Liver (tissue), 3 donors: ENCODE measurements around the gene PCGF6.

Source experiments
- EGR1 ChIP-seq, 2 donors: IDR thresholded peaks; 2 replicates each; pipeline ENCODE4 v1.6.1; 2016 to 2018; ENCODE audit warnings: antibody characterized with exemption in 2 of 2, low read depth in 2 of 2
- YY1 ChIP-seq: IDR thresholded peaks from 2 replicates; pipeline ENCODE4 v1.6.1; 2016; ENCODE audit warnings: antibody characterized with exemption, mild to moderate bottlenecking
- TF ChIP-seq, protein P1 (sequence below): fragments of 150-350 bp; IDR thresholded peaks from 2 replicates; pipeline ENCODE4 v1.5.1; 2017; ENCODE audit warnings: improper control_type of control experiment, low read depth, low read length; ENCODE audit not compliant: missing input control
- donor health status: healthy.
- donor health status: healthy.

DNA sequence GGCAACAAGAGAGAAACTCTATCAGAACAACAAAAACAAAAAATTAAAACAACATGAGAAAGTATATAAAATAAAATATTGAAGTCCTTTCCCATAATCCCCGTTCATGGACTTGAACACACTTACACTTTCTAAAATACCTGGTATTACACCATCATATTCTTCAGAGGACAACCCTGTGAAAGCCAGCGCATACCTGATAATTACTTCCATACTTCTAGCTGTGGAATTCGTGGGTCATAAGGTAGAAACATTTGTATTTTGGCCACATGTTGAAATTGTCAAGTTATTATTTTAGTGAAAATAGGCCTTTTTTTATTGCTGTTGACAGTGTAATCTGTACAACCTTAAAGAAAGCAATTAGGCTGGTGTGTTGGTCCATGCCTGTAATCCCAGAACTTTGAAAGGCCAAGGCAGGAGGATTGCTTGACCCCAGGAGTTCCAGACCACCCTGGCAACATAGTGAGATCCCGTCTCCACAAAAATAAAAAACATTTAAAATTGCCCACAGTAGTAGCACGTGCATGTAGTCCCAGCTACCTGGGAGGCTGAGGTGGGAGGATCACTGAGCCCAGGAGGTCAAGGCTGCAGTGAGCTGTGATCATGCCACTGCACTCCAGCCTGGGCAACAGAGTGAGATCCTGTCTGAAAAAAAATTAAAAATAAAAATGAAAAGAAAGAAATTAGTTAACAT lies 5.1 kb upstream of the PCGF6 start:
- TF ChIP-seq, protein P1, sequence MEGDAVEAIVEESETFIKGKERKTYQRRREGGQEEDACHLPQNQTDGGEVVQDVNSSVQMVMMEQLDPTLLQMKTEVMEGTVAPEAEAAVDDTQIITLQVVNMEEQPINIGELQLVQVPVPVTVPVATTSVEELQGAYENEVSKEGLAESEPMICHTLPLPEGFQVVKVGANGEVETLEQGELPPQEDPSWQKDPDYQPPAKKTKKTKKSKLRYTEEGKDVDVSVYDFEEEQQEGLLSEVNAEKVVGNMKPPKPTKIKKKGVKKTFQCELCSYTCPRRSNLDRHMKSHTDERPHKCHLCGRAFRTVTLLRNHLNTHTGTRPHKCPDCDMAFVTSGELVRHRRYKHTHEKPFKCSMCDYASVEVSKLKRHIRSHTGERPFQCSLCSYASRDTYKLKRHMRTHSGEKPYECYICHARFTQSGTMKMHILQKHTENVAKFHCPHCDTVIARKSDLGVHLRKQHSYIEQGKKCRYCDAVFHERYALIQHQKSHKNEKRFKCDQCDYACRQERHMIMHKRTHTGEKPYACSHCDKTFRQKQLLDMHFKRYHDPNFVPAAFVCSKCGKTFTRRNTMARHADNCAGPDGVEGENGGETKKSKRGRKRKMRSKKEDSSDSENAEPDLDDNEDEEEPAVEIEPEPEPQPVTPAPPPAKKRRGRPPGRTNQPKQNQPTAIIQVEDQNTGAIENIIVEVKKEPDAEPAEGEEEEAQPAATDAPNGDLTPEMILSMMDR = no peak
- no peak for TF ChIP-seq EGR1 (IDR thresholded peaks at IDR 0.05; ENCODE audit: low read depth in 2 of 2)
- TF ChIP-seq YY1 = no peak
